ENCODE data around the gene WBP2.

The WBP2 gene

DNA sequence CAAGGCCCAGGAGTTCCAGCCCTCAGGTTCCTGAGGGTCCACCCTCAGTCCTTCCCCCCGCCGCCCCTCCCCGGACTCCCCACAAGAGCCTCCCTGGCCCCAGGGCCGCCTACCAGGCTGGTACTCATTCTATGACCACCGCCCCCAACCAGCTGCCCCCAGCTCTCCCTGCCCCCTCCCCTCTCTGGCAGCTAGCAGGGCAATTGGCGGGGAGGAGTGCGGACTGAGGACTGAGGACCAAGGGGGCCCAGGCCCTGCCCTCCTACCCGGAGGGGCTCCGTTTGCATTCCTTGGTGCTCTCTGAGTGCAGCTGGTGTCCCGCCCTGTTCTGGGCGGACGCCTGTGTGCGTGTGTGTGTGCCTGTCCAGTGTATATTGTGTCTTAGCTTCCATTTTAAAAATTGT lies 30.0 kb downstream of the WBP2 start:
- no peak overlapping the region for H3K4me3 ChIP-seq (ENCODE audit: control insufficient read depth, low read depth, low read length)
- TF ChIP-seq, protein P1, sequence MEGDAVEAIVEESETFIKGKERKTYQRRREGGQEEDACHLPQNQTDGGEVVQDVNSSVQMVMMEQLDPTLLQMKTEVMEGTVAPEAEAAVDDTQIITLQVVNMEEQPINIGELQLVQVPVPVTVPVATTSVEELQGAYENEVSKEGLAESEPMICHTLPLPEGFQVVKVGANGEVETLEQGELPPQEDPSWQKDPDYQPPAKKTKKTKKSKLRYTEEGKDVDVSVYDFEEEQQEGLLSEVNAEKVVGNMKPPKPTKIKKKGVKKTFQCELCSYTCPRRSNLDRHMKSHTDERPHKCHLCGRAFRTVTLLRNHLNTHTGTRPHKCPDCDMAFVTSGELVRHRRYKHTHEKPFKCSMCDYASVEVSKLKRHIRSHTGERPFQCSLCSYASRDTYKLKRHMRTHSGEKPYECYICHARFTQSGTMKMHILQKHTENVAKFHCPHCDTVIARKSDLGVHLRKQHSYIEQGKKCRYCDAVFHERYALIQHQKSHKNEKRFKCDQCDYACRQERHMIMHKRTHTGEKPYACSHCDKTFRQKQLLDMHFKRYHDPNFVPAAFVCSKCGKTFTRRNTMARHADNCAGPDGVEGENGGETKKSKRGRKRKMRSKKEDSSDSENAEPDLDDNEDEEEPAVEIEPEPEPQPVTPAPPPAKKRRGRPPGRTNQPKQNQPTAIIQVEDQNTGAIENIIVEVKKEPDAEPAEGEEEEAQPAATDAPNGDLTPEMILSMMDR (conservative IDR thresholded peaks at IDR 0.05; ENCODE audit: control insufficient read depth, insufficient read depth, low read depth, low read length), result no peak
- DNase-seq (ENCODE audit: low read depth), result no peak

DNA sequence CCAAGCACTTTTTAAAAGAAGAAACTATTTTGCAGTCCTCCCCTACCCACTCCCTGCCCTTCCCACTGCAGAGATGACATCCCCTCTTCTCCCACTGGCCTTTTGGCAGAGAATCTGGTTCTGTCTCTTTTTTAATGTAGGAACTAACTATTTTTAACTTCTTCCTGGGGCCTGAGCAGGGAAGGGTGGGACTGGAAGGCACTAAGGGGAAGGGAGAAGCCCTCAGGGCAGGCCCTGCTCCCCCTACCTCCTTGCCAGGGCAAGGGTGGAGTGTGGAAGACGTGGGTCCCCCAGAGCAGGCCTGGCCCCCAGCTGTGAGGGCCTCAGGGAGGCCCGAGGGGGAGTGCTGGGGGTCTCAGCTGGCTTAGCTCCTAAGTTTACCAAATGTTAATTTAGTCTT lies 30.5 kb downstream of the WBP2 start:
- no peak for DNase-seq (ENCODE audit: low read depth)
- TF ChIP-seq, protein P1 (conservative IDR thresholded peaks at IDR 0.05; ENCODE audit: control insufficient read depth, insufficient read depth, low read depth, low read length), result no peak
- H3K4me3 ChIP-seq (ENCODE audit: control insufficient read depth, low read depth, low read length), result no peak overlapping the region

DNA sequence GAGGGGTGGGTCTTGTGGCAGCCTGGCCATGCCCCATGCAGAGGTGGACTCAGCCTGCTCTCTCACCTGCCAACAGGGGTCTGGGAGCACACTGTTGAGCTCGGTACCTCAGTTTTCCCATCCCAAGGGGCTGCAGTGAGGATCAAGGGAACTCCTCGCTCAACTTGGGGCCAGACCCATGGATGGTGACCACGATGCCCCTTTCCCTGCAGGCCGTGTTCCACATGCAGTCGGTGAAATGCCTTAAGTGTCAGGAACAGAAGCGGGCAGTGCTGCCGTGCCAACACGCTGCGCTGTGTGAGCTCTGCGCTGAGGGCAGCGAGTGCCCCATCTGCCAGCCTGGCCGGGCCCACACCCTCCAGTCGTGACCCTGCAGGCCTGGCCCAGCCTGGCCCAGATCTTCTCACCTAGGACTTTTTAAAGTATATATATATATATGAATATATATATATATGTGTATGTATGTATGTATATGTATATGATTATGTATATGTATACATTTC lies 31.0 kb downstream of the WBP2 start:
- H3K4me3 ChIP-seq (ENCODE audit: control insufficient read depth, low read depth, low read length), result no peak overlapping the region
- TF ChIP-seq, protein P1 (conservative IDR thresholded peaks at IDR 0.05; ENCODE audit: control insufficient read depth, insufficient read depth, low read depth, low read length), result no peak
- DNase-seq (ENCODE audit: low read depth), result no peak

DNA sequence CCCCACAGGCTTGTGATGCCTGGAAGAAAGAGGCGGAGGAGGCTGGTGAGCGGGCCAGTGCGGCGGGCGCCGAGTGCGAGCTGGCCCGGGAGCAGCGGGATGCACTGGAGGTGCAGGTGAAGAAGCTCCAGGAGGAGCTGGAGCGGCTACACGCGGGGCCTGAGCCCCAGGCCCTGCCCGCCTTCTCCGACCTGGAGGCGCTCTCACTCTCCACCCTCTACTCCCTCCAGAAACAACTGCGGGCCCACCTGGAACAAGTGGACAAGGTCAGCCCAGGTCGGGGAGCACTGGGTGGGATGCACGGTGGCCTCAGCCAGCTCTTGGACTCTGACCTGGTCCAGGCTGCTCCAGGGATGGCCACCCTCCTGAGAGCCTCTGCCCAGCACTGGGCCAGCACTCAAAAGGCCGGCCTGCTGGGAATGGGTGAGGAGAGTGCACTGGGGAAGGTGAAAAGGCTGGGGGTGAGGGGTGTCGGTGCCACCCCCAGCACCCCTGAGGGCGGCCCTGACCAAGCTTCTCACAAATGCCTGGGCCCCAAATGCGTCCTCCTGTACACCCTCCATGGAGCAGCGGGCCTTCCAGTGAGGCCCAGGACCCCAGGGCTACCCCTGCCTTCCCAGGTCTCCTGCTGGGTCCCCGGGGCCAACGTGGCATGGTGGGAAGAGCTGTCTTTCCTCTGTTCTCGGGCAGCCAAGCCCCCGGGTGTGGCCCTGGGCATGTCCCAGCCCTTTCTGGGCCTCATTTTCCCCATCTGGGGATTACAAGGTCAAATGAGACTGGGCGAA lies 31.7 kb downstream of the WBP2 start:
- H3K4me3 ChIP-seq (ENCODE audit: control insufficient read depth, low read depth, low read length), result no peak overlapping the region
- DNase-seq (ENCODE audit: low read depth), result no peak
- TF ChIP-seq, protein P1 (conservative IDR thresholded peaks at IDR 0.05; ENCODE audit: control insufficient read depth, insufficient read depth, low read depth, low read length), result no peak

DNA sequence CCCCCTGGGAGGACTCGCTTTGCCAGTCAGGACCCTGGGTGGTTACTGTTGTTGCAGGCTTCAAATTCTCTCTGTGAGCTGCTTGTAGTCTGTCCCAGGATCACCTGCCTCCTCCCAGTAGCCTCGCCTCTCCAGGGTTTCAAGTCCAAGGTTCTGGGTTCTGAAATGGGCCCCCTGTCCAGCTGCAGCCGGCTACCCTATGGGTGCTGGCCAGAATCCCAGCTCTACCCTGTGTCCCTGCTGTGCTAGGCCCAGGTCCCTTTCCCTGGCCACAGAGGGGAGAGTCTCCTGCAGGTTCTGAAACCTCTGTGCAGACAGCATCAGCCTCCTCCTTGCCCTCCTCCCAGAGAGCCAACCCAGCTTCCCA lies 32.4 kb downstream of the WBP2 start:
- DNase-seq (ENCODE audit: low read depth), result no peak
- TF ChIP-seq, protein P1 (conservative IDR thresholded peaks at IDR 0.05; ENCODE audit: control insufficient read depth, insufficient read depth, low read depth, low read length), result no peak
- no peak overlapping the region for H3K4me3 ChIP-seq (ENCODE audit: control insufficient read depth, low read depth, low read length)

DNA sequence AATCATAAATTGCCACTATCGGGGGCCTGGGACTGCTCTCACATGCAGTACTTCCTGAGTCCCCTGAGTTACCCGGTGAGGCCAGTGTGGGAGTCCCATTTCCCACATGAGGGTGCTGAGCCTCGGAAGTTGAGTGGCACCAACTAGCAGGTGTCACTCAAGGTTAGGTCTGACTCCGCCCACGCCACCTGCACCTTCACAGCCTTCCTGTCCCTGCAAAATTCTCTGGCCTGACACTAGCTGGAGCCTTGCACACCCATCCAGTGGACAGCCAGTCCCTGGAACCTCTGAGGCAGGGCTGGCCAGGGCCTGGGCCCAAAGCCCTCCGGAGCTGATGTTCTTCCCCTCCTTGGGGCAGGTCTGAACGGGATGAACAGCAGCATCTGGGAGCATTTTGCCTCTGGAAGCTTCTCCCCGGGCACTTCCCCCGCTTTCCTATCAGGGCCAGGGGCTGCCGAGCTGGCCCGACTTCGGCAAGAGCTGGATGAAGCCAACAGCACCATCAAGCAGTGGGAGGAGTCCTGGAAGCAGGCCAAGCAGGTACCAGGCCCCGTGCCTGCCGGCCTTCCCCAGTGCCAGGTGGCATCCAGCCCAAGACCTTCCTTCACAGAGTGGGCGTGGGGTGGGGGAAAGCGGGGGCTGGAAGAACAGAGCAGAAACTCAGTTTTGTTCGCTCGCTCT lies 32.9 kb downstream of the WBP2 start:
- no peak for DNase-seq (ENCODE audit: low read depth)
- TF ChIP-seq, protein P1 (conservative IDR thresholded peaks at IDR 0.05; ENCODE audit: control insufficient read depth, insufficient read depth, low read depth, low read length), result no peak
- H3K4me3 ChIP-seq (ENCODE audit: control insufficient read depth, low read depth, low read length), result no peak overlapping the region
